Activated naive CD8-positive, alpha-beta T cell (primary cell): ENCODE measurements around the gene RDH13.
"Not testable (repeated sequence)": the region's sequence is repeated elsewhere in the genome, so short reads cannot be mapped to it uniquely, and the experiment has no call there.

Source experiments
- H3K27ac Mint-ChIP-seq: one replicate; pipeline ENCODE4 v1.8.0; 2021; ENCODE audit warnings: mixed read lengths
- H3K27me3 Mint-ChIP-seq: one replicate; pipeline ENCODE4 v1.8.0; 2021; ENCODE audit warnings: mixed read lengths
- H3K36me3 Mint-ChIP-seq: one replicate; pipeline ENCODE4 v1.8.0; 2021; ENCODE audit warnings: mixed read lengths
- H3K4me1 Mint-ChIP-seq: one replicate; pipeline ENCODE4 v1.8.0; 2021; ENCODE audit warnings: low read depth, mixed read lengths
- H3K4me3 Mint-ChIP-seq: one replicate; pipeline ENCODE4 v1.8.0; 2021; ENCODE audit warnings: mild to moderate bottlenecking, mixed read lengths
- H3K9me3 Mint-ChIP-seq: one replicate; pipeline ENCODE4 v1.8.0; 2021; ENCODE audit warnings: low read depth, mixed read lengths

Gene RDH13

DNA sequence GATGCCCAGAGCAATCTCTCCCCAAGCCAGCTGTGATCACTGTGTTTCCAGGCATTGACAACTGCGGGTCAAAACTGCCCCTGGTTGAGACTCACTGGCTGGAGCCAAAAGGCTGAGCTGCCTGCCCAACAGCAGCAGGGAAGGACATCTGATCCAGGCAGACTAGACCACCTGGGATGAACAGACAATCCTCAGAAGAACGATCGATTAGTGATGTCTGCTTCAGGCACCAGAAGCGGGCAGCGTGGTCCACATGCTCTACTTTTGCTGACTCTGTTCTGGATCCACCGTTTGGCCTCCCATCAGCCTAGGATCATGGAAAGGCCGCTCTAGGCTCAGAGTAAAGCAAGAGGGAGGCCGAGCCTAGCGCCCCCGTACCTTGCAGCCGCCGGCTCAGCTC is 15.0 kb downstream of the RDH13 start:
- Mint-ChIP-seq H3K4me1 (no peaks in the 10 kb centered on the region), H3K4me3 (no peak overlapping the region), H3K27ac (no peak overlapping the region), H3K27me3 (no peaks in the 10 kb centered on the region), H3K36me3 (peaks cover 7% of the 10 kb centered on the region), H3K9me3 (no peaks in the 10 kb centered on the region)

DNA sequence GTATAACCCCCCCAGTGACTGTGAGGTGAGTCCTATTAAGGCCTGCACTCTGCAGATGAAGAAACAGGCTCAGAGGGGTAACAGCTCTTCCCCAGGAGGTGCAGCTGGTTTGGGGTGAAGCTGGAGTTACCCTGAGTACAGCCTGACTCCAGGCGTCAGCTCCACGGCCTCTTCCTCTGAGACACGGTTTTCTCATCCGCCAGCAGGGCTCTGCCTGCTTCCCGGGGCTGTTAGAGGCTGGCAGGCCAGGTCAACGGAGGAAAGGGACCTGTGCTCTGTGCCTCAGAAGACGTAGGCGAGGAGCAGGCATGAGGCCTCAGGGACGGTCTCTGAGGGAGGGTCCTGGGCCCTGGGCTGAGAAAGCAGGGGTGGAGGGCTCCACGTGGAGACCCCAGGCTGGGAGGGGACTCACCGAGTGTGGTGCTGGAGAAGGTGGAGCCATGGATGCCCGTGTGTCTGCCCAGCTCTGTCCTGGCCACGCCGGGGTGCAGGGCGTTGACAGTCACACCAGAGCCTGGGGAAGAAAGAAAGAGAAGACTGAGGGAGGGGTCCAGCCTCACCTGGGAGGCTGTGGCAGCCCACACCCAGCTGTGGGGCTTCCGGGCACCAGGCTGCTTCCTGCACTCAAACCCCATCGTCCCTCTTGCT is 15.8 kb downstream of the RDH13 start:
- no peak overlapping the region for H3K27ac Mint-ChIP-seq
- peaks cover 11% of the 10 kb centered on the region for H3K36me3 Mint-ChIP-seq

DNA sequence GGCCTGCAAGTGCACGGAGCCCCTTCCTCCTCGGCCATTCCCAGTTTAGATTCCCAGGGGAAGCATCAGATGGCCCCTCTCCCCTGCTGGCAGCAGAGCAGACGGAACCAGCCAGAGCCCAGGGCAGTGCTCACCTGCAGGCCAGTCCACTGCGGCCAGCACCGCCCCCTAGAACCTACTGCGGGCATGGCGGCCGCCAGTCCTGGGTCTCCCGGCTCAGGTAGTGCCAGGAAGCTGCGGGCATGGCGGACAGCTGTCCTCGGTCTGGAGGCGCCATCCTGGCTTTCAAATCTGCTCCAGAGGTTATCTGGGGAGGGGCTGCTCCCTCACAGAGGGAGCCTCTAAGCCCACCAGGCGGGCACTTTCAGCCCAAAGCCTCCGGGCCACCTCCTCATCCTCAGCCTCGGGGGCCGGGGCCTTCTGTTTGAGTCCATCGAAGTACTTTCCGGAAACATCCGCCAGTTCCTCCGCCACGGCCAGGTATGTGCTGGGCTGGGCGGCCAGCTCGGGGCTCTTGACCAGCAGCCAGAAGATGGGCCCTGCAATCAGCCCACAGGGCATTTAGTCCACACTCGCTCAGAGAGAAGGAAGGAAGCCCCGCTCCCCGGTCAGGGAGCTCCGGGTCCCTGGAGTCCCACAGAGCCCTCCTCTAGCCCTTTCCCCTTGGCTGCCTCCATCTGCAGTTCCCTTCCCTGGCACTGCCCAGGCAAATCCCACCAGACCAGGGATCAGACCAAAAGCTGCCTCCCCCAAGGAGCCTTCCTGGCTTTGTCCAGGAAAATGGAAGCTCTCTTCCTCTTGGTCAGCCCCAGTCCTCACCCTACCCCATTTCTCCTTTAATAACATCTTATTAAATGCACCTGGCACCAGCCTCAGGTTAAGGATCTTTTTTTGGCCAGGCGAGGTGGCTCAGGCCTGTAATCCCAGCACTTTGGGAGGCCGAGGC is 17.9 kb downstream of the RDH13 start:
- Mint-ChIP-seq H3K4me1 (peaks cover 22% of the 10 kb centered on the region), H3K27me3 (no peaks in the 10 kb centered on the region), H3K36me3 (peaks cover 7% of the 10 kb centered on the region), H3K9me3 (no peaks in the 10 kb centered on the region), H3K4me3 (no peak overlapping the region), H3K27ac (no peak overlapping the region)

More for the DNA sequence above, 15.8 kb downstream of the RDH13 start:
- Mint-ChIP-seq H3K4me1 (peaks cover 8% of the 10 kb centered on the region), H3K4me3 (no peak overlapping the region), H3K27me3 (no peaks in the 10 kb centered on the region), H3K9me3 (no peaks in the 10 kb centered on the region)

DNA sequence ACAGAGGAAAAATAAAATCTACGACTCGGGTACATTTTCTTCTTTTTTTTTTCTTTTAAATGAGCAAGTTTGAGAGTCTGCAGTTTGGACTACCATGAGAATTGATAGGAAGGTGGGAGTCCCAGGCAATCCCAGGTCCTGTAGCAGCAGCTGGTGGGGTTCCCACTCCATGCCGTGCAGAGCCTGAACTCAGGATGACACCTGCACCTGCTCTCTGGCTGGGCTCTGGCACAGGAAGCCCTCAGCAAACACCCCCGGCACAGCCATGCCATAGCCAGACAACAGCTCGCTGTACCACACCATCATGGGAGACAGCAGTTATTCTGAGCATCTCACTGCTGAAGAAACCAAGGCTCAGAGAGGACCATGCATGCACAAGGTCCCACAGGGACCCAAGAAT is 18.7 kb downstream of the RDH13 start:
- no peaks in the 10 kb centered on the region for H3K9me3 Mint-ChIP-seq
- H3K4me3 Mint-ChIP-seq = no peak overlapping the region
- H3K27me3 Mint-ChIP-seq = no peaks in the 10 kb centered on the region
- H3K4me1 Mint-ChIP-seq = peaks cover 25% of the 10 kb centered on the region
- peaks cover 9% of the 10 kb centered on the region for H3K36me3 Mint-ChIP-seq
- H3K27ac Mint-ChIP-seq = no peak overlapping the region

DNA sequence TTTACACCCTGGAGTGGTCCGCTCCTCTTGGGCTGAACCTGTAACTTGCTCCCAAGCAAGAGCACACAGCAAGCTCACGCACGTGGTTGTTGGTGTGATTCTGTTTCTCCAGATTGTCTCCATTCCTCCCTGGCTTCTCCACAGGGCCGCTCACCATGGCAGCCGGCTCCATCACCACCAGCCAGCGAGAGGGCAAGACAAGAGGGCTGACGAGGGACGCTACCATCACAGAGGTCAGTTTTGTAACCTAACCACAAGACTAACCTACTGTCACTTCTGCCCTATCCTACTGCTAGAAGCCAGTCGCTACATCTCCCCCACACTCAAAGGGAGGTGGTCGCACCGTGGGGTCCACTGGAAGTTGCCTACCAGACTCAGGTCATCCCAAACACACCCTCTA is 20.3 kb downstream of the RDH13 start:
- H3K9me3 Mint-ChIP-seq = no peaks in the 10 kb centered on the region

DNA sequence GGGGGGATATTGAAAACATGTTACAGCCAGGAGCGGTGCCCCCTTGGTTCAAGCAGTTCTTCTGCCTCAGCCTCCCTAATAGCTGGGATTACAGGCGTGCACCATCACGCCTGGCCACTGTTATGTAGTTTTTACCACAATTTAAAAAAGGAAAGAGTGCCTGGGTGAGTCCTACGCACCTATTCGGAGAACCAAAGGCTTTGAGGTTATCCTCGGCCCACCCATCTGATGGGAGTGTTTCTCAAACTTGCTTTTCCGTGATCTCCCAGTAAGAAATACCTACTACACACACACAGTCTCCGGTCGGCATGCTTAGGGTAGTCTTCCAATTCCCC is 20.6 kb downstream of the RDH13 start:
- Mint-ChIP-seq H3K27ac (peak overlapping the region; percentile 75), H3K9me3 (no peaks in the 10 kb centered on the region), H3K4me1 (peaks cover 25% of the 10 kb centered on the region), H3K4me3 (peak overlapping the region; percentile 78), H3K36me3 (peaks cover 9% of the 10 kb centered on the region), H3K27me3 (no peaks in the 10 kb centered on the region)

More for the DNA sequence above, 20.3 kb downstream of the RDH13 start:
- Mint-ChIP-seq H3K4me3 (peak overlapping the region; percentile 78), H3K4me1 (peaks cover 25% of the 10 kb centered on the region), H3K36me3 (peaks cover 9% of the 10 kb centered on the region), H3K27ac (peak overlapping the region; percentile 75), H3K27me3 (no peaks in the 10 kb centered on the region)

DNA sequence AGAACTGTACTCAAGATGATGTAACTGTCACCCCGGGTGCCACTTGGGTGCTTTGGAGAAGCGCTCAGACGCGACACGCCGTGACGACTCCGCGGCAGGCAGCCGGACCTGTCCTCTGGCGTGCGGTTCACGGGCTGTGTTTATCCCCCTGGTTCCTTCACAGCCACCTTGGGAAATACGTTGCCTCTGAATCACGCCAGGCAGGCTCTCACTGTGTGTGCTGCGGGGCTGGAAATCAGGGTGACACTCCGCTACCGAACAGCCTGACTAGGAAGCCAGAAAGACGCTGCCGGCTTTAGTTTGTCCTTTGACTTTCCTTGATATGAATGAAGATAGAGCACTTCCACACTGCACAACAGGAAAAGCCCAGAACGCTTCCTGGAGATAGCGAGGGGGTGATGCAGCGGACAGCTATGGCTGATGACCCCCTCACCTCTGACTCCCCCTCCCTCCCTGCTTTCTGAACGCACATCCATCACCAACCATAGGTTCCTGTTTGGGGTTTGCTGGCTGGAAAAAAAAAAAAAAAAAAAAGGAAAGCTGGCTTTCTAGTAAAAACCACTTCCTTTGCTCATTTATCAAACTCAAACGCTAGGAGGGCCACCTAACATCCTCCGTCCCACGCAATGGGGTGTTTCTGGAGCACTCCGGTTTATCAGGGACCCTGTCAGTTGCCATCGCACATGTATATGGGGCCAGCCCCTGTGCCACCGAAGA is 21.2 kb downstream of the RDH13 start:
- Mint-ChIP-seq H3K27ac (peak overlapping the region; percentile 54), H3K4me1 (peaks cover 25% of the 10 kb centered on the region), H3K9me3 (no peaks in the 10 kb centered on the region), H3K27me3 (no peaks in the 10 kb centered on the region), H3K4me3 (peak overlapping the region; percentile 78), H3K36me3 (peaks cover 9% of the 10 kb centered on the region)

DNA sequence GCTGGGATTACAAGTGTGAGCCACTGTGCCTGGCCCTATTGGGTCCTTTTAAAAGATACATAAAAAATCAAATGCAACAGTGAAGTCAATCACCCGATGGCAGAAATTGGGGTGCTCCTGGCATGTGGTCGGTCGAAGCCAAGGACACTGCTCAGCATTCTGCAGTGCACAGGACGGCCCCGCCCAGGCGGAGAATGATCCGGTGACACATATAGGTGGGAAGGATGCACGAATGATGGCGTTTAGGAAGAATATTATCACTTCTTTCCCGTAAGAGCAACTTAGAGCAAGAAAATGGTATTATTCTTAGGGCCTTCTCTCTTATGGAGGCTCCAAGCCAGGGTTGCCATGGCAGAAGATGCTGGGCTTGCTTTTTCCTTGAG is 21.7 kb downstream of the RDH13 start:
- peaks cover 25% of the 10 kb centered on the region for H3K4me1 Mint-ChIP-seq
- peaks cover 9% of the 10 kb centered on the region for H3K36me3 Mint-ChIP-seq
- no peaks in the 10 kb centered on the region for H3K27me3 Mint-ChIP-seq
- no peak overlapping the region for H3K27ac Mint-ChIP-seq
- H3K4me3 Mint-ChIP-seq = peak overlapping the region; percentile 78
- no peaks in the 10 kb centered on the region for H3K9me3 Mint-ChIP-seq

DNA sequence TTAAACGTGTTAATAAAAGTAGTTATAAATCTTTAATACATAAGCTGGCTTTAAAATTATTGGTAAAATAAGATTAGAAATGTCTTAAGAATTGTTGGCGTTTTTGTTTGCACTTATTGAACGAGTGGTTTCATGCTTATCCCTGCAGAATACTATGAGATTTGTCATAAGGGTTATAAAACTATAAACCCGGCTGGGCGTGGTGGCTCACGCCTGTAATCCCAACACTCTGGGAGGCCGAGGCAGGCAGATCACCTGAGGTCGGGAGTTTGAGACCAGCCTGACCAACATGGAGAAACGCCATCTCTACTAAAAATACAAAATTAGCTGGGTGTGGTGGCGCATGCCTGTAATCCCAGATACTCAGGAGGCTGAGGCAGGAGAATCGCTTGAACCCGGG is 22.3 kb downstream of the RDH13 start:
- H3K27ac Mint-ChIP-seq, H3K36me3 Mint-ChIP-seq, H3K9me3 Mint-ChIP-seq, H3K4me3 Mint-ChIP-seq, H3K27me3 Mint-ChIP-seq: not testable (repeated sequence)
- peaks cover 25% of the 10 kb centered on the region for H3K4me1 Mint-ChIP-seq

DNA sequence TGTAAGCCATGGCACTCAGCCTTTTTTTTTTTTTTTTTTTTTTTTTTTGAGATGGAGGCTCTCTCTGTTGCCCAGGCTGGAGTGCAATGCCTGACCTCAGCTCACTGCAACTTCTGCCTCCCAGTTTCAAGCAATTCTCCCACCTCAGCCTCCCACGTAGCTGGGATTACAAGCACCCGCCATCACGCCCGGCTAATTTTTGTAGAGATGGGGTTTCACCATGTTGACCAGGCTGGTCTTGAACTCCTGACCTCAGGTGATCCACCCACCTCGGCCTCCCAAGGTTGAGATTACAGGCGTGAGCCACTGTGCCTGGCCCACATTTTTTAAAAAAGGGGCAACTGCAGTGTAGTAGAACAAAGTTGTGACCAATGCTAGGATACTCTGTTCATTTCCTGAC is 25.3 kb downstream of the RDH13 start:
- not testable (repeated sequence) for H3K4me3 Mint-ChIP-seq, H3K27me3 Mint-ChIP-seq, H3K9me3 Mint-ChIP-seq, H3K36me3 Mint-ChIP-seq, H3K27ac Mint-ChIP-seq
- H3K4me1 Mint-ChIP-seq = peaks cover 22% of the 10 kb centered on the region

DNA sequence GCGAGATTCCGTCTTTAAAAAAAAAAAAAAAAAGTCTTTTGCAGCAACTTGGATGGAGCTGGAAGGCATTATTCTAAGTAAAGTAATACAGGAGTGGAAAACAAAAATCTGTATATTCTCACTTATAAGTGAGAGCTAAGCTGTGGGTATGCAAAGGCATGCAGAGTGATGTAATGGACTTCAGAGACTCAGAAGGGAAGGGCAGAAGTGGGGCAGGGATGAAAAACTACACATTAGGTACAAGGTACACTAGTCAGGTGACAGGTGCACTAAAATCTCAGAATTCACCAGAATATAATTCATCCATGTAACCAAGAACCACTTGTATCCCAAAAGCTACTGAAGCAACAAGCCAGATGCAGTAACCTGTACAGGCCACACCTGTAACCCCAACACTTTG is 26.9 kb downstream of the RDH13 start:
- no peaks in the 10 kb centered on the region for H3K9me3 Mint-ChIP-seq
- no peaks in the 10 kb centered on the region for H3K27me3 Mint-ChIP-seq
- no peak overlapping the region for H3K27ac Mint-ChIP-seq
- no peak overlapping the region for H3K4me3 Mint-ChIP-seq
- peaks cover 3% of the 10 kb centered on the region for H3K36me3 Mint-ChIP-seq
- H3K4me1 Mint-ChIP-seq = peaks cover 6% of the 10 kb centered on the region

DNA sequence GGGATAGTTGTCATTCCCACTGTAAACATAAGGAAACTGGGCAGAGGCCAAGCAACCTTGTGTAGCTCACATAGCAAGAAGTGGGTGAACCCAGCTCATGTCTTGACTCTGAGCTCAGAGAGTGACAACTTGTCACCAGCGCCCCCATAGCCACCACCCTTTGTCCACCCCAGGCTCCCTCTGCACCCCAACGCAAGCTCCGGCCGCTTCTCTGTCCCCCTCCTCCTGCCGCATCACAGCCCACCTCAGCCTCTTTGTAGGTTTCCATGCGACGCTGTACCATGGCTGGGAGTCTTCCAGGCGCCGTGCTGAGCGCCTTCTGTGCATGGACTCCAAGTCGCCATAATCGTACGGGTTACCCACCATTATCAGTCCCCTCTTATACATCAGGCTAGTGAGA is 28.2 kb downstream of the RDH13 start:
- no peaks in the 10 kb centered on the region for H3K9me3 Mint-ChIP-seq
- H3K36me3 Mint-ChIP-seq = peaks cover under 1% of the 10 kb centered on the region
- no peak overlapping the region for H3K4me3 Mint-ChIP-seq
- H3K4me1 Mint-ChIP-seq = peaks cover under 1% of the 10 kb centered on the region
- no peaks in the 10 kb centered on the region for H3K27me3 Mint-ChIP-seq
- no peak overlapping the region for H3K27ac Mint-ChIP-seq

DNA sequence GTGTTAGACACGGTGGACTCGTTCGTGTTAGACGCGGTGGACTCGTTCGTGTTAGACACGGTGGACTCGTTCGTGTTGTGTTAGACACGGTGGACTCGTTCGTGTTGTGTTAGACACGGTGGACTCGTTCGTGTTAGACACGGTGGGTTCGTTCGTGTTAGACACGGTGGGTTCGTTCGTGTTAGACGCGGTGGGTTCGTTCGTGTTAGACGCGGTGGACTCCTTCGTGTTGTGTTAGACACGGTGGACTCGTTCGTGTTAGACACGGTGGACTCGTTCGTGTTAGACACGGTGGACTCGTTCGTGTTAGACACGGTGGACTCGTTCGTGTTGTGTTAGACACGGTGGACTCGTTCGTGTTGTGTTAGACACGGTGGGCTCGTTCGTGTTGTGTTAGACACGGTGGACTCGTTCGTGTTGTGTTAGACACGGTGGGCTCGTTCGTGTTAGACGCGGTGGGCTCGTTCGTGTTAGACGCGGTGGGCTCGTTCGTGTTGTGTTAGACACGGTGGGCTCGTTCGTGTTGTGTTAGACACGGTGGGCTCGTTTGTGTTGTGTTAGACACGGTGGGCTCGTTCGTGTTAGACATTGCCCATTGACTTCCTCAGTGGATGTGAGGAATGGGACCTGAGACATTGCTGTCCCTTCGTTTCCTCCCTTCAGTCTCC is 29.8 kb downstream of the RDH13 start:
- not testable (repeated sequence) for H3K9me3 Mint-ChIP-seq, H3K4me3 Mint-ChIP-seq, H3K4me1 Mint-ChIP-seq, H3K27ac Mint-ChIP-seq, H3K36me3 Mint-ChIP-seq, H3K27me3 Mint-ChIP-seq

DNA sequence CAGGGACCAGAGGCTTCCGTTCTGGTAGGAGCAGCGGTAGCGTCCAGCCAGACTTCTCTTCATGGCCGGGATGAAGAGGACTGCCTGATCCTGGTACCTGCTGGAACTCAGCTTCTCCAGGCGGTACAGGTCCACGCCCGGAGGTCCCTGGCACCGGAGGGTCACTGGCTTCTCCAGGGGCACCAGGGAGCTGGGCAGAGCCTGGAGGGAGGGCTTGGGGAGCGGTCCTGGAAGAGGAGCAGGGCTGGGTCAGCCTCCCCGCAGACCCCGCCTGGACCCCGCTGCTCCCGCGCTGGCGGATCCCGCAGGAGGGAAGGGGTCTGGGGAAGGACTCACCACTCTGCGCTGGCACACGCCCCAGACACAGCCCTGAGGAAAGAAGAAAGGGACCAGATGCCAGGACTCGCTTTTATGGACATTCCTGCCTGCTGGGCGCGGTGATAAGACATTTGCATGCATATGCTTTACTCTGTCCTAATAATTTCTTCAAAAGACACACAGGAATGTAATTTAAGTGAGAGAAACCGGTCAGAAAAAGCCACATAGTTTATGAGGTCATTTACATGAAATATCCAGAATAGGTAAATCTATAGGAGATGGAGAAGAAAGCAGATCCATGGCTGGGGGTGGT is 30.7 kb downstream of the RDH13 start:
- Mint-ChIP-seq H3K27me3 (no peaks in the 10 kb centered on the region), H3K27ac (no peak overlapping the region), H3K4me1 (peaks cover 9% of the 10 kb centered on the region), H3K36me3 (no peaks in the 10 kb centered on the region), H3K4me3 (no peak overlapping the region), H3K9me3 (no peaks in the 10 kb centered on the region)
